Activated gamma-delta T cell treated with anti-CD3 and anti-CD28 coated beads, Interleukin-2, amount 50 U/mL, for 16 hours (primary cell): ENCODE data around the gene DNAJC2.
"Not testable (repeated sequence)": the region's sequence is repeated elsewhere in the genome, so short reads cannot be mapped to it uniquely, and the experiment has no call there.

ENCODE experiments used
- DNase-seq: peaks from one replicate; pipeline ENCODE4 v3.0.0-alpha.2; 2020; ENCODE audit warnings: low read depth

Gene DNAJC2

GRCh38 chr7:103343332-103343731 lies 1.2 kb downstream of the DNAJC2 start:
- DNase-seq: no peak

GRCh38 chr7:103341466-103341865 lies 3.1 kb downstream of the DNAJC2 start:
- no peak for DNase-seq

GRCh38 chr7:103338864-103339263 lies 5.7 kb downstream of the DNAJC2 start:
- DNase-seq: no peak

GRCh38 chr7:103336761-103337160 lies 7.8 kb downstream of the DNAJC2 start:
- DNase-seq: no peak

DNA sequence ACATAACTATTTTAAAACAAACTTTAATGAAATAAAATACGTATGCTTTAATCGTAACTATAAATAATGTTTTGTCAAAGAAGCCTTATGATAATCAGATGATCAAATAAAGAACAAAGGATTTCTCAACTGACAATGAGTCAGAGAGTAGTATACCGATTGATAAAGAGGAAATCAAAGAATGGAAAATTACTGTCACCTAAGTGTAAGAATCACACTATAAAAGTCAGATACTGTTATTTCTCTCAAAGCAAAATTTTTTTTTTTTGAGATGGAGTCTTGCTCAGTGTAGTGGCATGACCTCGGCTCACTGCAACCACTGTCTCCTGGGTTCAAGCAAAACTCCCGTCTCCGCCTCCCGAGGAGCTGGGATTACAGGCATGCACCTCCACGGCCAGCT lies 18.8 kb downstream of the DNAJC2 start:
- DNase-seq: no peak

DNA sequence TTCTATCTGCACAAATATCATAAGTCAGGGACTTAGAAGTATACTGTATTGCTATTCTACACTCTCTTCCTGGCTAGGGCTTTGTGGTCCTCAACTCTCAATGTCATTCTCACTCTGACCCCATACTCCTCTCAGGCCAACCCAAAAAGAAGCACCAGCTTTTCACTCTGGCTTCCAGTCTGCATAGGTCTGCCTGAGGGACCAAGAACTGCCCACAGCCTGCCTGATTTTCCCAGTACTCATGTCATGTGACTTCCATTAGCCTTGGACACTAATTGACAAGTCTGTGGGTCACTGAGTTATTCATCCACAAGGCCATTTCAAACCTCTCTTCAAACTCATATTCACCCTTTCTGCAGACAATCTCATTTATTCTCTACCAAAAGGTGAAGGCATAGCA lies 27.6 kb downstream of the DNAJC2 start:
- no peak for DNase-seq

- DNase-seq: no peak
Observed at GRCh38 chr7:103316380-103316941, 28.1 kb downstream of the DNAJC2 start.

- DNase-seq: no peak
Observed at GRCh38 chr7:103314852-103315251, 29.7 kb downstream of the DNAJC2 start.

- DNase-seq: no peak
Observed at GRCh38 chr7:103307503-103308231, 36.9 kb downstream of the DNAJC2 start.

DNA sequence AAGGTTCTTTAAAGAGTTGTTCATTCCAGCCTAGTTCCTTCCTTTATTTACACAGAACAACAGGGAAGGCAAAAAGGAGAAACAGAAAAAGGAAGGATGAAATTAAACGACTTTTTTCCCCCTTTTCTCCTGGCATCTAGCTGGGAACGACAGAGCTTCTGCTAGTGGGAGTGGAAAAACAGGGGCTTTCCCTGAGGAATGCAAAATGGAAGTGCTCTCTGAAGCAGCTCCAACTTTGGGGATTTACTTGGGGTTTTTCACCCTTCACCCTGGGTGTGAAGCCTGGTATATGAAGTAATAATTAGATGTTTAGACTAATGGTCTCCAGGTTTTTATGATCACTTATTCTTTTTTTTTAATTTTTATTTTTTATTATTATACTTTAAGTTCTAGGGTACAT lies 43.1 kb downstream of the DNAJC2 start:
- no peak for DNase-seq

- no peak for DNase-seq
Observed at GRCh38 chr7:103299660-103300059, 44.9 kb downstream of the DNAJC2 start.

GRCh38 chr7:103297837-103298179 lies 46.8 kb downstream of the DNAJC2 start:
- DNase-seq: no peak

DNA sequence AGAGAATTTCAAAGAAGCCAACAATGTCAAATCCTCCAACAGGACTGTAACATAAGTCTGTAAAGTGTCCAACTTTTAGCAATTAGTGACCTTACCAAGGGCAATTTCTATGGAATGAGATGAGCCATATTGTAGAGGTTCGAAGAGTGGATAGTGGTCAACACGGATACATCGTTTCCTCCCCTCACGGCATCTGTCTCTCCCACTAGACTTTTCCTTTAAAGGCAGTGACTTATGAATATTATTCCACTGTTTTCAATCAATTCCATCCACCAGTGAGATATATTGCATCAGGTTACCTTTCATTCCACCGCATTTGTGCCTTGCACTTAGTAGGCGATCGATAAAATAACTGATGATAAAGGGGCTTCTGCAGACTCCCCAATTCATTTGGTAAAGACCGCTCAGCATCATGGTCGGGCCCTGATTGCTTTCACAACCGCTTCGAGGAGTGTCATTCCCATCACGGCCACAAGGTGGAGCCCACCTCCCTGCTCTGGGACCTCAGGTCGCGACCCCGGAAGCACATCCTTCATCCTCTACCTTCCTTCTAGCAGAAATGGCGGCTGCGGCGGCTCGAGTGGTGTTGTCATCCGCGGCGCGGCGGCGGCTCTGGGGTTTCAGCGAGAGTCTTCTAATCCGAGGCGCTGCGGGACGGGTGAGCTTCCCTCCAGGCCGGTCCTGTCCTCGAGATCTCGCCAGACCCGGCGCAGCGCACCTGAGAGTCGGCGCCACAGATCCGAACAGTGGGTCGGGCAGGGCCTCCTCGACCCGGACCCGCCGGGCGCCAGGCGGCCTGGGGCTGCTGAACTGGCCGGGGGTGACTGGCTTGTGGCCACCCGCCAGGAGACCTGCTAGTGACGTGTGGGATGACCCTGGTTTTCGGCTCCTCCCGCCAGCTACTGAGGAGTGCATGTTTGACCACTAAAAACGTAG lies 47.4 kb downstream of the DNAJC2 start, which contains the start of gene PMPCB:
Gene PMPCB, plus strand, starts transcription at position 535 of the 936 bp plus-strand sequence. Its CDS starts 25 bp downstream, at position 560.
- peak; percentile 98 for DNase-seq

- DNase-seq: no peak
Observed at GRCh38 chr7:103293526-103293925, 51.0 kb downstream of the DNAJC2 start.

GRCh38 chr7:103292122-103292521 lies 52.4 kb downstream of the DNAJC2 start:
- no peak for DNase-seq

DNA sequence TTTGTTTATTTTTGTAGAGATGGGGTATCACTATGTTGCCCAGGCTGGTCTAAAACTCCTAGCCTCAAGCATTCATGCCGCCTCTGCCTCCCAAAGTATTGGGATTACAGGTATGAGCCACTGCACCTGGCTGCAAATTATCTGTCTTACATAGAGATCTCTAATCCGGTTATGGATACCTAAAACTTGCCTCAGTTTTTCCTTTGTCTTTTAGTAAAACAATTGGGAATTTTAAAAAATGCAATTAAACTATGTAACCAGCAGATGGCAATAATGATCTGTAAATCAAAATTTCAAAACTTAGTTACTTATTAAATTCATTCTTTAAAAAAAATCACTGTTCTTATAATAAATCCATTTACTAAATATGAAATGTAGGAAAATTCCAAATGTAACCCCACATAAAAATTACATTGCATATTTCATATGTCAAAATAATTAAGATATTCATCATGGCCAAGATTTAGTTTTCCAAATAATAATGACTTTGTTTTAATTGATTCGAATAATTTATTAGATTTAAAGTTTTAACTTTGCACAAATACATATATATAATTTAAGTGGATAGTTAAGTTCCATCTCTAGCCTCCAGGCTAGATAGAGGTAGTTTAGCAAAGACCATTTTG lies 61.7 kb downstream of the DNAJC2 start:
- not testable (repeated sequence) for DNase-seq

DNA sequence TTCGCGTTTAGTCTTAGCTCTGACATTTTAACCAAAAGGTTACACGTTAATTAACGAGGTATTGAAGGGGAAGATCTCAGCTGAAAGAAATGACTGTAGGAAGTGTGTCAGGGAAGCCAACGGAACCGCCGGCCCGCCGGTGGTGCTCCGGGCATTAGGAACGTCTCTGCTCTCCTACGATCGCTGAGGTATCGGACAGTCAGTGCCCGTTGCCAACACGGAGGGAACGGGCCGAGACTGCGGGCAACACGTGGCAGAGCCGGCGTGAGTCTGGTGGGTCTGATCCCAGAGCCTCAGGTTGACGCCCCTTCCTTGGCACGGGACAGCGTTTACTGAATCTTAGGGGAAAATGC lies 63.8 kb downstream of the DNAJC2 start:
- DNase-seq: not testable (repeated sequence)

GRCh38 chr7:103279963-103280802 lies 64.4 kb downstream of the DNAJC2 start:
- DNase-seq: peak; percentile 88

DNA sequence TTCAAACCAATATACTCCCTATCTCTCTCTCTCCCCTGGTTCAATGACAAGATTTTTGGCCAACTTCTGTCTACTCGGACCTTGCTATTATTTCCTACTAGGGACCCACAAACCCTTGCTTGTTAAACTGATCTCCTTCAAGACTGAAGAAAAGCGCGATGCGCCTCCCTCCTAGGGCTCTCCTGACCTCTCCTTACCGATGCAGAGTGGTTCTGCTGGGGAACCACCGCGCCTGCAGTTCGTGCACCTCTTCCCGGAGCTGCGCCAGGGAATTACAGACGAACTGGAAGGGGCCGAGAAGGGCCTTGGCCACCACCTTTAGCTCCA lies 65.0 kb downstream of the DNAJC2 start:
- not testable (repeated sequence) for DNase-seq

- DNase-seq: not testable (repeated sequence)
Observed at GRCh38 chr7:103278195-103278594, 66.4 kb downstream of the DNAJC2 start.

- not testable (repeated sequence) for DNase-seq
Observed at GRCh38 chr7:103274867-103275266, 69.7 kb downstream of the DNAJC2 start.

GRCh38 chr7:103273374-103273773 lies 71.2 kb downstream of the DNAJC2 start:
- DNase-seq: not testable (repeated sequence)
